GM06990 (cell line): ENCODE measurements around the gene CRNKL1.

Experiments
- DNase-seq: peaks from one replicate; pipeline ENCODE4 v3.0.0-alpha.2; 2011; ENCODE audit not compliant: insufficient read length; ENCODE audit errors: extremely low read depth
- H3K27me3 ChIP-seq: replicated peaks from 2 replicates; pipeline ENCODE4 v1.6.0; 2011; ENCODE audit warnings: low read length; ENCODE audit not compliant: control insufficient read depth, insufficient read depth
- H3K36me3 ChIP-seq: 2 replicates; pipeline ENCODE4 v1.5.1; 2011; ENCODE audit warnings: low read length; ENCODE audit not compliant: control insufficient read depth, insufficient read depth
- H3K4me3 ChIP-seq: replicated peaks from 2 replicates; pipeline ENCODE4 v1.5.1; 2011; ENCODE audit warnings: low read depth, mild to moderate bottlenecking, control low read depth, low read length
- TF ChIP-seq, protein P1 (sequence below): IDR thresholded peaks from 2 replicates; pipeline ENCODE4 v1.5.1; 2011; ENCODE audit warnings: low read length, control low read depth, mild to moderate bottlenecking, inconsistent platforms; ENCODE audit not compliant: insufficient read depth, poor library complexity, severe bottlenecking

The CRNKL1 gene

DNA sequence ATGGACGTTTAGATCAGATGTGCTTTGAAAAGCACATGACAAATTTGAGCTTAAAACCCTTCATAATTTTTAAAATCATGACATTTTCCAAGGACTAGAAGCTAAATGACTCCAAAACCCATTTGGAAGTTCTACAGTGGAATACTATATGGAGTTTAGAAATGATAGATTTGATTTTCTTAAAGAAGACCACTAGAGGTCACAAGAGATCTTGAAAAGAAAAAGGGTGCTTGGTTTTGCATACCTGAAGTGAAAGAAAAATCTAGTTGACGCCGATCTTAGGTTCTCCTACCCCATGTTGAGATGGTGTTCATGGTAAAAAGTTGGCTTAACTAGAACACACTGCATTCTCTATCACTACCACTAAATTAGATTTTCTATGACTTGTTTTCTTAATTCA lies 31.5 kb upstream of the CRNKL1 start:
- no peak for DNase-seq
- Histone ChIP-seq H3K4me3 (no peak overlapping the region), H3K27me3 (peaks cover 1% of the 10 kb centered on the region), H3K36me3 (no peaks in the 10 kb centered on the region)
- TF ChIP-seq, protein P1, sequence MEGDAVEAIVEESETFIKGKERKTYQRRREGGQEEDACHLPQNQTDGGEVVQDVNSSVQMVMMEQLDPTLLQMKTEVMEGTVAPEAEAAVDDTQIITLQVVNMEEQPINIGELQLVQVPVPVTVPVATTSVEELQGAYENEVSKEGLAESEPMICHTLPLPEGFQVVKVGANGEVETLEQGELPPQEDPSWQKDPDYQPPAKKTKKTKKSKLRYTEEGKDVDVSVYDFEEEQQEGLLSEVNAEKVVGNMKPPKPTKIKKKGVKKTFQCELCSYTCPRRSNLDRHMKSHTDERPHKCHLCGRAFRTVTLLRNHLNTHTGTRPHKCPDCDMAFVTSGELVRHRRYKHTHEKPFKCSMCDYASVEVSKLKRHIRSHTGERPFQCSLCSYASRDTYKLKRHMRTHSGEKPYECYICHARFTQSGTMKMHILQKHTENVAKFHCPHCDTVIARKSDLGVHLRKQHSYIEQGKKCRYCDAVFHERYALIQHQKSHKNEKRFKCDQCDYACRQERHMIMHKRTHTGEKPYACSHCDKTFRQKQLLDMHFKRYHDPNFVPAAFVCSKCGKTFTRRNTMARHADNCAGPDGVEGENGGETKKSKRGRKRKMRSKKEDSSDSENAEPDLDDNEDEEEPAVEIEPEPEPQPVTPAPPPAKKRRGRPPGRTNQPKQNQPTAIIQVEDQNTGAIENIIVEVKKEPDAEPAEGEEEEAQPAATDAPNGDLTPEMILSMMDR, result peak; percentile 39

DNA sequence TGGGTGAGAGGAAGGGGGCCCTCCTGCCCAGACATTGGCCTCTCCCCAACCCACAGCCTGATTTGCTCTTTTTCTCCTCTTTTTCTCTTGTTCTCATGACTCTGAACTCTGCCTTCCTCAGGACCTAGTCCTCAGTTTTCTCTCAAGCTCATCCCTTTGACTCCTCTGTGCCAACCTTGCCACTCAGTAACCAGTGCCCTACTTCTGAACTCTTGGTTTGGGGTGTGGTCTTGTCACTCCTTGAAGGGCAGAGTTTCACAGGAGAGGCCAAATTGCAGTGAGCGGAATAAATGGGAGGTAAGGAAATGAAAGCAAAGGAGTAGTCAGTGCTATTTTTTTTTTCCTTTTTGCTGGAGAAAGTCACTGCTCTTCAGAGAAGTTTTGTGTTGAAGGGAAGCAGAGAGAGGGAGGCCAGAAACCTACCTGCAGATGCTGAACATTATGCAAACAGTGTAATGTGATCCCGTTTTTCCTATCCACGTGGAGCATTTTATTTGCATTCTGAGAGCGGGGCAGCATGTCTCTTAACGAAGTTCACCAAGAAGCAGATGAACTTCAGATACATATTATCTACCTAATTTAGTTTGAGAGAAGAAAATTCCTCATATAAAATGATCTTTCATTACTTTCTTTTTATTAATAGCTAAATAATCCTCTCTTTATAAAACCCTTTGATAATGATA lies 27.0 kb upstream of the CRNKL1 start:
- Histone ChIP-seq H3K36me3 (no peaks in the 10 kb centered on the region), H3K4me3 (no peak overlapping the region), H3K27me3 (peaks cover 1% of the 10 kb centered on the region)
- DNase-seq, result no peak
- TF ChIP-seq, protein P1, result no peak

GRCh38 chr20:20078041-20078440 lies 25.8 kb upstream of the CRNKL1 start:
- H3K4me3 ChIP-seq, result no peak overlapping the region
- no peaks in the 10 kb centered on the region for H3K36me3 ChIP-seq
- no peak for DNase-seq
- peaks cover 1% of the 10 kb centered on the region for H3K27me3 ChIP-seq
- TF ChIP-seq, protein P1, result no peak

GRCh38 chr20:20076297-20077065 lies 24.2 kb upstream of the CRNKL1 start:
- Histone ChIP-seq H3K36me3 (no peaks in the 10 kb centered on the region), H3K4me3 (no peak overlapping the region), H3K27me3 (peaks cover 1% of the 10 kb centered on the region)
- TF ChIP-seq, protein P1, result no peak
- no peak for DNase-seq

DNA sequence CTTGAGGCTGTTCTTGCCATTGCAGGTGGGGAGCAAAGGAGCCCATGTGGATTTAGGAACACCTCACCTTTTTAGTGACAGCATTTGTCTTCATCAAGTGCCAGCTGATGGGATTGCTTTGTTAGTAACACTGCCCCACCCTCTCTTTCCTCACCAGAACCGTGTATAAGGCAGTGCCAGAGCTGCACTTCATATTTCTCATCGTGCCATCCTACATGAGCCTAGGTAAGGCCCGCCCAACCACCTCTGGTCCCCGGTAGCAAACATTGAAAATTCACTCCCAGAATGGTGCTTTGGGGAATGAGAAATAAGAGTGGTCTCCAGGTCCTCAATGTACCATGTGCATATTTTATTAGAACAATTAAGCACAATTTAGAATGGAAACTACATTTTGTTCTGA lies 22.8 kb upstream of the CRNKL1 start:
- no peak for DNase-seq
- Histone ChIP-seq H3K27me3 (no peaks in the 10 kb centered on the region; the same call in 1 of the 2 replicates), H3K4me3 (no peak overlapping the region), H3K36me3 (no peaks in the 10 kb centered on the region)
- TF ChIP-seq, protein P1, result no peak
